A549 treated with ZK216348 at 1 μM for 4 hours (cell line): ENCODE data around the gene GJD3. TPM values are rescaled to one million over a fixed set of nuclear protein-coding genes. Genes with fewer than 3 reads are reported as not detected.

Experiments used
- total RNA-seq: library from RNA; stranded (reverse); fragments of 200-300 nt; extraction: Qiagen RNA extraction; gene quantifications from 5 replicates; pipeline ENCODE4 v1.2.3, GENCODE V29; 2022; ENCODE audit warnings: low read depth

The GJD3 gene, protein sequence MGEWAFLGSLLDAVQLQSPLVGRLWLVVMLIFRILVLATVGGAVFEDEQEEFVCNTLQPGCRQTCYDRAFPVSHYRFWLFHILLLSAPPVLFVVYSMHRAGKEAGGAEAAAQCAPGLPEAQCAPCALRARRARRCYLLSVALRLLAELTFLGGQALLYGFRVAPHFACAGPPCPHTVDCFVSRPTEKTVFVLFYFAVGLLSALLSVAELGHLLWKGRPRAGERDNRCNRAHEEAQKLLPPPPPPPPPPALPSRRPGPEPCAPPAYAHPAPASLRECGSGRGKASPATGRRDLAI
- 0.73 to 1.6 TPM (median 0.88 TPM) in 5 replicates for total RNA-seq

DNA sequence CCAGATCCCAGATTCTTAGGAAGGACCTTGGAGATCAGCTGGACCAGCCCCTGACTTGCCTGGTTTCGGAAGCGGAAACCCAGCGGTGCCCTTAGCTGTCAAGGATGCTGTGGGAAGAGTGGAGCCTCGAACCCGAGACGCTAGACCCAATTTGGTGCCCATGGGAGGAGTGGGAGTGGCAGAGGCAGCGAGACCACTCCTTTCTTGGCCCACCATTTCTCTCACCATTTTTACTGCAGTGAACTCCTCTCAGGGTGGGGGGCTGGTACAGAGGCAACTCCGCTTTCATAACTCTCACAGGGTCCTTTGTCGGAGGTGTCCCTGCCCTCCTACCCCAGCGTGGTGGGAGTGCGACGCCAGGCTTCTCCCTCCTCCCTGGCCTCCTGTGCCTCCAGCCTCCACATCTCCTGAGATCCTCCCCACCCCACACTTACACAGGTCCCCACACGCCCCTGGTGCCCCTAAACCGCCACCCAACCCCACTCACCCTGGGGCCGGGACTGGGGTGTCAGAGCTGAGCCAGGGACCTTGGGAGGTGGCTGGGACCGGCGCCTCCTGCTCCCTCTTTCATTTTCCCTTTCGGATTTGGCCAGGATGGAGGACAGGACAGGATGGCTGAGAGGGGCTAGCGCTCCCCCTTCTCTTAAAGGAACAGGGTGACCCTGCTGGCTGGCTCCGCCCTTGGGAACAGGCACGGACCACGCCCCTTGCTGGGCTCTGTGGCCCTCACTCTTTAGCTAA is at the start of gene GJD3:
GJD3 (minus strand) TSS at position 617 of the 741 bp plus-strand sequence. CDS start 922 bp downstream, outside the sequence.

Other genes starting within 250 kb of the GJD3 start
- gene MSL1, start 242.8 kb downstream of the GJD3 start, total RNA-seq, result 55.9 to 70.2 TPM (median 69.0 TPM) in 5 replicates
- 43.8 to 51.0 TPM (median 48.4 TPM) in 5 replicates for gene CASC3, start 224.2 kb downstream of the GJD3 start, total RNA-seq
- 2.1 to 3.4 TPM (median 2.9 TPM) in 5 replicates for gene RAPGEFL1, start 187.3 kb downstream of the GJD3 start, total RNA-seq
- 17.1 to 25.1 TPM (median 20.9 TPM) in 5 replicates for gene WIPF2, start 145.4 kb downstream of the GJD3 start, total RNA-seq
- gene CDC6, start 76.9 kb downstream of the GJD3 start, total RNA-seq, result 49.2 to 61.6 TPM (median 54.6 TPM) in 5 replicates
- gene RARA, start 55.6 kb downstream of the GJD3 start, total RNA-seq, result 34.5 to 45.5 TPM (median 38.2 TPM) in 5 replicates
- 134 to 262 TPM (median 221 TPM) in 5 replicates for gene TOP2A, start 53.2 kb upstream of the GJD3 start, total RNA-seq
- gene IGFBP4, start 78.7 kb upstream of the GJD3 start, total RNA-seq, result 1,873 to 3,199 TPM (median 3,004 TPM) in 5 replicates
- 170 to 273 TPM (median 226 TPM) in 5 replicates for gene TNS4, start 136.9 kb upstream of the GJD3 start, total RNA-seq
- gene CCR7, start 200.7 kb upstream of the GJD3 start, total RNA-seq, result 0.88 to 1.3 TPM (median 1.2 TPM) in 5 replicates